HG02840 (cell line): ENCODE measurements around the gene MEGF6.

Source experiments
- ATAC-seq: cut with Tn5 transposase; IDR thresholded peaks from one replicate; pipeline ENCODE4 v1.9.1; 2021; ENCODE audit warnings: mild to moderate bottlenecking, moderate library complexity, moderate number of reproducible peaks; ENCODE audit not compliant: unreplicated experiment, low FRiP score

The MEGF6 gene

GRCh38 chr1:3498246-3498930 lies 112.9 kb downstream of the MEGF6 start:
- ATAC-seq, result no peak

GRCh38 chr1:3497521-3497920 lies 113.8 kb downstream of the MEGF6 start:
- ATAC-seq, result no peak

GRCh38 chr1:3496916-3497315 lies 114.4 kb downstream of the MEGF6 start:
- ATAC-seq, result no peak

- no peak for ATAC-seq
Observed at GRCh38 chr1:3495776-3496745, 115.2 kb downstream of the MEGF6 start.

GRCh38 chr1:3494321-3495308 lies 116.7 kb downstream of the MEGF6 start:
- ATAC-seq, result no peak

GRCh38 chr1:3492545-3493246 lies 118.6 kb downstream of the MEGF6 start:
- no peak for ATAC-seq

- no peak for ATAC-seq
Observed at GRCh38 chr1:3491291-3492246, 119.7 kb downstream of the MEGF6 start.

GRCh38 chr1:3490046-3490745 lies 121.1 kb downstream of the MEGF6 start:
- no peak for ATAC-seq

- ATAC-seq, result no peak
Observed at GRCh38 chr1:3488432-3488831, 122.9 kb downstream of the MEGF6 start.

- no peak for ATAC-seq
Observed at GRCh38 chr1:3485016-3485415, 126.3 kb downstream of the MEGF6 start.

GRCh38 chr1:3483801-3484444 lies 127.4 kb downstream of the MEGF6 start:
- no peak for ATAC-seq

- ATAC-seq, result no peak
Observed at GRCh38 chr1:3483380-3483779, 127.9 kb downstream of the MEGF6 start.

- no peak for ATAC-seq
Observed at GRCh38 chr1:3482378-3482849, 128.9 kb downstream of the MEGF6 start.

GRCh38 chr1:3481836-3482375 lies 129.4 kb downstream of the MEGF6 start:
- no peak for ATAC-seq

- ATAC-seq, result no peak
Observed at GRCh38 chr1:3481046-3481445, 130.3 kb downstream of the MEGF6 start.

- no peak for ATAC-seq
Observed at GRCh38 chr1:3480369-3480719, 131.0 kb downstream of the MEGF6 start.
